ENCODE results near the gene MIOX.

- TF ChIP-seq, protein P1, sequence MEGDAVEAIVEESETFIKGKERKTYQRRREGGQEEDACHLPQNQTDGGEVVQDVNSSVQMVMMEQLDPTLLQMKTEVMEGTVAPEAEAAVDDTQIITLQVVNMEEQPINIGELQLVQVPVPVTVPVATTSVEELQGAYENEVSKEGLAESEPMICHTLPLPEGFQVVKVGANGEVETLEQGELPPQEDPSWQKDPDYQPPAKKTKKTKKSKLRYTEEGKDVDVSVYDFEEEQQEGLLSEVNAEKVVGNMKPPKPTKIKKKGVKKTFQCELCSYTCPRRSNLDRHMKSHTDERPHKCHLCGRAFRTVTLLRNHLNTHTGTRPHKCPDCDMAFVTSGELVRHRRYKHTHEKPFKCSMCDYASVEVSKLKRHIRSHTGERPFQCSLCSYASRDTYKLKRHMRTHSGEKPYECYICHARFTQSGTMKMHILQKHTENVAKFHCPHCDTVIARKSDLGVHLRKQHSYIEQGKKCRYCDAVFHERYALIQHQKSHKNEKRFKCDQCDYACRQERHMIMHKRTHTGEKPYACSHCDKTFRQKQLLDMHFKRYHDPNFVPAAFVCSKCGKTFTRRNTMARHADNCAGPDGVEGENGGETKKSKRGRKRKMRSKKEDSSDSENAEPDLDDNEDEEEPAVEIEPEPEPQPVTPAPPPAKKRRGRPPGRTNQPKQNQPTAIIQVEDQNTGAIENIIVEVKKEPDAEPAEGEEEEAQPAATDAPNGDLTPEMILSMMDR (IDR thresholded peaks at IDR 0.05) = no peak
- no peak for TF ChIP-seq POLR2A (IDR thresholded peaks at IDR 0.05)
Measured at GRCh38 chr22:50513175-50513574, 26.5 kb downstream of the MIOX start.
